WTC11 (cell line): ENCODE measurements around the gene TSPAN18.

ENCODE experiments used
- TF ChIP-seq, protein P1 (sequence below): fragments of 200-600 bp; IDR thresholded peaks from 2 replicates; pipeline ENCODE4 v1.8.0; 2022; ENCODE audit warnings: antibody characterized with exemption
- TF ChIP-seq, protein P2 (sequence below): sonication (generic); formaldehyde crosslinking; IDR thresholded peaks from 2 replicates; pipeline ENCODE4 v1.8.0; 2022; ENCODE audit warnings: mild to moderate bottlenecking, missing genetic modification reagents

DNA sequence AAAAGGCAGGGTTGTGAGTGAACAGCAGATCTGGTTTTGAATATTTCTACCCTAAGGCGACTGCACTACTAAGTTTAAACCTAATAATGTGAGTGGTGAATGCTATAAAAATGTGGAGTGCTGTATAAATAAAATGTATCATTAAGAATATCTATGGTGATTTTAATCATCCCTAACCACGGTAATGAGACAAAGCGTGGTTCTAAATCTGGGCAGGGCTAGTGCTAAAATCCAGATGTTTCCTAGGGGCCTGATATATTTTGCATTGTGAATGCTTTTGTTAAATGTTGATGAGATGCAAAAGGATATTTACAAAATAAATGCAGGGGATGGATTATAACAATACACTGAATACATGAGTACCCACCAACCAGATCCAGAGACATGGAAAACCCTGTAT is 58.1 kb downstream of the TSPAN18 start:
- TF ChIP-seq, protein P1, sequence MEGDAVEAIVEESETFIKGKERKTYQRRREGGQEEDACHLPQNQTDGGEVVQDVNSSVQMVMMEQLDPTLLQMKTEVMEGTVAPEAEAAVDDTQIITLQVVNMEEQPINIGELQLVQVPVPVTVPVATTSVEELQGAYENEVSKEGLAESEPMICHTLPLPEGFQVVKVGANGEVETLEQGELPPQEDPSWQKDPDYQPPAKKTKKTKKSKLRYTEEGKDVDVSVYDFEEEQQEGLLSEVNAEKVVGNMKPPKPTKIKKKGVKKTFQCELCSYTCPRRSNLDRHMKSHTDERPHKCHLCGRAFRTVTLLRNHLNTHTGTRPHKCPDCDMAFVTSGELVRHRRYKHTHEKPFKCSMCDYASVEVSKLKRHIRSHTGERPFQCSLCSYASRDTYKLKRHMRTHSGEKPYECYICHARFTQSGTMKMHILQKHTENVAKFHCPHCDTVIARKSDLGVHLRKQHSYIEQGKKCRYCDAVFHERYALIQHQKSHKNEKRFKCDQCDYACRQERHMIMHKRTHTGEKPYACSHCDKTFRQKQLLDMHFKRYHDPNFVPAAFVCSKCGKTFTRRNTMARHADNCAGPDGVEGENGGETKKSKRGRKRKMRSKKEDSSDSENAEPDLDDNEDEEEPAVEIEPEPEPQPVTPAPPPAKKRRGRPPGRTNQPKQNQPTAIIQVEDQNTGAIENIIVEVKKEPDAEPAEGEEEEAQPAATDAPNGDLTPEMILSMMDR = no peak
- TF ChIP-seq, protein P2, sequence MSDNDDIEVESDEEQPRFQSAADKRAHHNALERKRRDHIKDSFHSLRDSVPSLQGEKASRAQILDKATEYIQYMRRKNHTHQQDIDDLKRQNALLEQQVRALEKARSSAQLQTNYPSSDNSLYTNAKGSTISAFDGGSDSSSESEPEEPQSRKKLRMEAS (CRISPR knock-in tag) = no peak
